Activated CD4-positive, CD25-positive, alpha-beta regulatory T cell treated with anti-CD3 and anti-CD28 coated beads, Interleukin-2, amount 50 U/mL, for 72 hours (primary cell): ENCODE measurements around the gene SLC25A5.
A peak's percentile ranks its signal among the peaks of the same experiment; 100 is the strongest.
"Not testable (repeated sequence)": the region's sequence is repeated elsewhere in the genome, so short reads cannot be mapped to it uniquely, and the experiment has no call there.

ENCODE experiments used
- DNase-seq: peaks from one replicate; pipeline ENCODE4 v3.0.0; 2021

The SLC25A5 gene

DNA sequence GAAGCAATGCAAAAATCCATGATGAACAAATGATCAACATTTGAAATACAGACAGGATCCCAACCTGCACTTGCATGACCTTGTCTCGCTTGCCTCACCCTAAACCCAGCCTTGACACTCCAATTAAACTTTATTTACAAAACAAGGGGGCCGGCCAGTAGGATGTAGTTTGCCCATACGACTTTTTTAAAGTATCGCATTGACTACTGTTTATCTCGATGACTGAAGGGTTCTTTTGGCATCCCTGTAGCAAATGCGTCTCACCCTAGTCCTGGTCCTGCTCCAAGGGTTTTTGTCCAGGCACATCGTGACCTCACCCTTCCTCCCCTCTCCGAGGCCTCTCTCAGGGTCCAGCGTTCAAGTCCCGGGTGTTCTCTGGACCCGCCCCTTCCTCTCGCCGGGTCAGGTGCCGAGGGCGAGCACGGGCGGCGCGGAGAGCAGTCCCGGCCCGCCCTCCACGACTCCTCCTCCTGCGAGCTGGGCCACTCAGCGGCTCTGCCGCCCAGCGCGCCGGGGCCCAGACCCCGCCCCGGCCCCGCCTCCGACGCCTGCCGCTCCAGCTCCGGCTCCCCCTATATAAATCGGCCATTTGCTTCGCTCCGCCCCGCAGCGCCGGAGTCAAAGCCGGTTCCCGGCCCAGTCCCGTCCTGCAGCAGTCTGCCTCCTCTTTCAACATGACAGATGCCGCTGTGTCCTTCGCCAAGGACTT is at the start of gene SLC25A5:
Gene SLC25A5, plus strand, starts transcription at position 603 of the 709 bp plus-strand sequence. Its CDS starts 72 bp downstream, at position 675.
- DNase-seq, result peak; percentile 82

- DNase-seq, result no peak
Observed at GRCh38 chrX:119419146-119419545, 49.1 kb upstream of the SLC25A5 start.

- DNase-seq, result no peak
Observed at GRCh38 chrX:119419898-119420297, 48.3 kb upstream of the SLC25A5 start.

- no peak for DNase-seq
Observed at GRCh38 chrX:119421016-119421705, 47.1 kb upstream of the SLC25A5 start.

DNA sequence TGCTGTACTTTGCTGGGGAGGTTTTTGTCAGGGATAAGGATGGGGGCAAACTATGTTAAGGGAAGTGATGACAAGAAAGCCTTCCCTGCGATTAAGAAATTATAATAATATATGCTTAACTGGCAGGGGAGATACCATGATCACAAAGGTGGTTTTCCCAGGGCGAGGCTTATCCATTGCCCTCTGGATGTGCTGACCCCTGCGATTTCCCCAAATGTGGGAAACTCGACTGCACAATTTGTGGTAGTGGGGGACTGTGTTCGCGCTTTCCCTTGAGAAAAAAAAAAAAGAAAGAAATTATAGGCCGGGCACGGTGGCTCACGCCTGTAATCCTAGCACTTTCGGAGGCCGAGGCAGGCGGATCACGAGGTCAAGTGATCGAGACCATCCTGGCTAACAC is 44.6 kb upstream of the SLC25A5 start:
- DNase-seq, result no peak

GRCh38 chrX:119424999-119425398 is 43.2 kb upstream of the SLC25A5 start:
- no peak for DNase-seq

DNA sequence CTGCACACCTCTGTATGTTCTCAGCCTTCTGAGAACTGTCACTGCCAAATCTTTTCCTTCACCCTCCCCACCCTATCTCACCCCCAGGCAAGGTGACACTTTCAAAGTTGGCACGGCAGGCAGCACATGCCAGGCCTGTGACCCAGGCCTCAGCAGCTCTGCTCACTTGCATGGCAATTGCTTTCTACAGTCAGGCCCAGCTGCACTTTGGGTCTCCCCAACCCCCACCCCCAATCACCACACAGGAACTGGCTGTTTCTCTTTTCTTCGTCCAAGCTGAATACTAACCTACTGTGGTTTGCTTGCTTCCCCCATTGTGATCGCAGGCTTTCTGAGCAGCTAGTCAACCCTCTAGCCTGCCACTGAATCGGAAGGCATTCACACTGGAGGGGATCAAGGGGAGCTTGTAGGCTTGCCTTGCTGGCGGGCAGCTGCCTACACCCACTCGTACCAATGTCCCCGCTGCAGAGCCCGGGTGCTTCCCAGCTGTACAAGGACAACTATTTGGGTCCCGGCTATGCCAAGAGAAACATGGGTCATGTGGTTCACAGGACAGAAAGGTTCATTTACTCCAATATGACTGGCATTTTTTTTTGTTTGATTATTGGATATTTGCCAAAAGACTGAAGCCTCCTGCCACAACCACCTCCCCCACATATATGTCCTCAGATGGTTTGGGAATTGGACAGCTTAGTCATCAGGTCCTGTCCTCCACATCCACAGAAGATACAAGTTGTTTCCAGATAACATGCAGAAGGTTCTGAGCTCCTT is 41.0 kb upstream of the SLC25A5 start:
- no peak for DNase-seq

GRCh38 chrX:119427795-119428185 is 40.5 kb upstream of the SLC25A5 start:
- DNase-seq, result no peak

DNA sequence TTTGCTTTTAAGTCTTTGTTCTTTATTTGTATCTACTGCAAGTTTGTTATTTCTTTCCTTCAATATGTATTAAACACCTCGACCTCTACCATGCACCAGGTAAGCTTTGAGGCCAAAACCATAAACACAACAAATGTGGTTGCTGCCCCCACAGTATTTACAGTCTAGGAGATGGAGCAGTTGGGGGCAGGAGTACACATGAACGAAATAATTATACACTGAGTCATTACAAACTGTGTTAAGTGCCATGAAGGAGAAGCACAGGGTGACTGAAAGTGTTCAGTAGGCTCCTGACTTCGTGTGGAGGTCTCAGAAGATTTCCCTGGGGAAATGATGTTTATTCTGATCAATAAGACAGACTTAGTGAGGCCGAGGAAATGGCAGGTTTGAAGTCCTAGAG is 38.8 kb upstream of the SLC25A5 start:
- DNase-seq, result no peak

- DNase-seq, result not testable (repeated sequence)
Observed at GRCh38 chrX:119441295-119441694, 26.9 kb upstream of the SLC25A5 start.

DNA sequence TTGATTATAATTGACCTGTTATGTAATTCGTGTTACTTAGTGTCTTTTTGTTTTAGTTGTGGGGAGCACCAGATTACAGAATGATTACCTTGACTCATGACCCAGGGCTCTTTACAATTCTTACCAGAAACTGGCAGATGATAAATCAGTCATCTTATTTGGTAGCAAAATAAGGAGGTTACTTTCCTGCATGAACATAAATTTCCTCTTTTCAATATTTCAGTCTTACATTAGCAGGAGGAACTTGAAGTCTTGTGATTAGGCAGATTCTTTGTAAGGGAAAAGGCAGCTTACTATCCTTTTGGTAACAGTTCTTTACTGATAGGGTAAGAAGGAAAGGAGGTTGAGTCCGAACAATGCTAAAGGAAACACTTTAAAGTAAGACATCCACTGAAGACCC is 26.0 kb upstream of the SLC25A5 start:
- DNase-seq, result no peak

DNA sequence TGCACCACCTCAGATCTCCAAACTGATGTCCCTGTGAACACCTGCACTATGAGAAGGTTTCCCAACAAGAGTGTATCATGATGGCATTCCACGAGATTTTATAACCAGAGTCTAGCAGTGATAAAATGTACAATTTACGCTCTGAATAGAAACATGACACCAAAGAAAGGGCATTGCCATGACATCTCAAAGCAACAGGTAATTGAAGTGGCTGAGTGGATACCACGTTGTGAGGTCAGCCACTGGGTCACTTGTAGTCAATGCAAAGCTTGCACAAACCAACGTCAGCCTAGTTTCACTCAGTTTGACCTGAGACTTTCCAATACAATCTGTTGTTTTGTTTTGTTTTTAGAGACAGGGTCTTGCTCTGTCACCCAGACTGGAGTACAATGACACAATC is 15.0 kb upstream of the SLC25A5 start:
- no peak for DNase-seq

- DNase-seq, result no peak
Observed at GRCh38 chrX:119455264-119455663, 13.0 kb upstream of the SLC25A5 start.

GRCh38 chrX:119459181-119459580 is 9.1 kb upstream of the SLC25A5 start:
- DNase-seq, result no peak

- no peak for DNase-seq
Observed at GRCh38 chrX:119465555-119465954, 2.7 kb upstream of the SLC25A5 start.

DNA sequence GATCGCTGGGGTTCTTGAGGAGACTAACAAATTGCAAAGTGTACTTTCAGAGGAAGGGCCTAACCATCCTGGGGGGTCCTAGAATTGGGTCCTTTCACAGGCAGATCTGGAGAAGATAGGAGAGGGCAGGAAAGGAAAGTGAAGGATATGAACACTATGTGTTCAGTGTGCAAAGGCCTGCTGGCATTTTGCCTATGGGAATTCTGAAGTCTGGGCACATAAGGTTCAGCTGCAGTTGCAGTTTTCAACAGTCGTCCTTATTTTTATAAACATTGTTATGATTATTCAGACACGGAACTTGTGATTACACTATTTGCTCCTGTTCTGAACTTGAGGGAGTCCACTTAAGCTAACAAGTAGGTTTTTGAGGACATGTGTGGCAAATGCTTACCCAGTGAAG is 1.3 kb upstream of the SLC25A5 start:
- DNase-seq, result no peak

DNA sequence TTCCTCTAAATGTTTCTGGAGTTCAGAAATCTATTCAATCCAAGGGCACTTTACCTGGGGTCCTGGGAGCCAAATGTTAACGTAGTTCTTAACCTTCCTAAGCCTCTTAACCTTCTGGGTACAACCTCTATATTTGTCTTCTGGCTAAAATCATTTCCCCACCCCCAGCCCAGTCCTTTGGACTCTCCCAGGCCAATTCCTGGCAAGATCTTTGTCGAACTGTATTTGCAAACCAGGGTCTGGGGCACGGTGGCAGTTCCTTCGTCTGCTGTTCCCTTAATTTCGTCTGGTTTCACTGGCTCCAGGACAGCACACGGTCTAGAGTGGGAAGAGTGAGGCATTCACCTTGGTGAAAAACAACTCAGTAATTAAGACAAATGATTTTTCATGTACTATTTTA is 811 bp upstream of the SLC25A5 start:
- DNase-seq, result no peak

GRCh38 chrX:119468551-119469312 is 488 bp downstream of the SLC25A5 start:
- peak; percentile 87 for DNase-seq

- DNase-seq, result no peak
Observed at GRCh38 chrX:119469313-119469635, 1.0 kb downstream of the SLC25A5 start.

GRCh38 chrX:119474615-119475388 is 6.6 kb downstream of the SLC25A5 start:
- DNase-seq, result no peak

GRCh38 chrX:119475389-119476101 is 7.3 kb downstream of the SLC25A5 start:
- DNase-seq, result no peak

- no peak for DNase-seq
Observed at GRCh38 chrX:119477812-119478232, 9.6 kb downstream of the SLC25A5 start.
